SK-N-SH (cell line): ENCODE measurements around the gene C9. TPM values are rescaled to one million over a fixed set of nuclear protein-coding genes. Genes with fewer than 3 reads are reported as not detected.
A peak's percentile ranks its signal among the peaks of the same experiment; 100 is the strongest.

Experiments
- CTCF ChIA-PET: fragments of 300-600, 350-600 bp; formaldehyde crosslinking; extraction: SDS; loops from one replicate; lab custom pipeline; 2021; lab: Yijun Ruan, JAX
- POLR2A ChIA-PET: fragments of 350-600 bp; sonication (Branson Sonifier 250); formaldehyde crosslinking; extraction: SDS; loops from one replicate; lab custom pipeline; 2020; ENCODE audit warnings: antibody characterized with exemption, inconsistent platforms; lab: Yijun Ruan, JAX
- DNase-seq: peaks from one replicate; pipeline ENCODE4 v3.0.0; 2012
- H2AFZ ChIP-seq: fragments of 200-600 bp; sonication (generic); 2 replicates; pipeline ENCODE4 v1.8.1; 2016; ENCODE audit warnings: antibody characterized with exemption, mild to moderate bottlenecking, low read depth
- H3F3A ChIP-seq: fragments of 200-600 bp; sonication (generic); replicated peaks from 2 replicates; pipeline ENCODE3; 2016; ENCODE audit warnings: antibody characterized with exemption, mild to moderate bottlenecking; ENCODE audit not compliant: insufficient read depth
- H3K27ac ChIP-seq, 2 experiments: fragments of 200-500 bp in 1 of 2; fragments of 200-600 bp in 1 of 2; sonication (Bioruptor generic) in 1 of 2; sonication (generic), shearing (Covaris generic) in 1 of 2; 2 replicates each; pipeline versions ENCODE4 v1.5.1 to v1.6.1; 2014 to 2016; ENCODE audit warnings: low read depth in 2 of 2, inconsistent platforms in 1 of 2, low read length in 1 of 2, mild to moderate bottlenecking in 1 of 2, mixed read lengths in 1 of 2
- H3K27me3 ChIP-seq: fragments of 200-600 bp; sonication (generic), shearing (Covaris generic); 2 replicates; pipeline ENCODE4 v1.6.1; 2016; ENCODE audit warnings: mixed run types; ENCODE audit not compliant: insufficient read depth
- H3K36me3 ChIP-seq, 2 experiments: fragments of 200-500 bp in 1 of 2; fragments of 200-600 bp in 1 of 2; sonication (Bioruptor generic) in 1 of 2; sonication (generic) in 1 of 2; replicated peaks in 1 of 2; 2 replicates each; pipeline versions ENCODE3 to v1.5.1; 2014 to 2016; ENCODE audit warnings: low read length in 1 of 2, mild to moderate bottlenecking in 1 of 2; ENCODE audit not compliant: insufficient read depth in 2 of 2, control insufficient read depth in 1 of 2
- H3K4me1 ChIP-seq, 2 experiments: fragments of 200-500 bp in 1 of 2; fragments of 200-600 bp in 1 of 2; sonication (Bioruptor generic) in 1 of 2; sonication (generic), shearing (Covaris generic) in 1 of 2; 2 replicates each; pipeline versions ENCODE4 v1.5.1 to v1.6.1; 2014 to 2016; ENCODE audit warnings: low read depth in 1 of 2, low read length in 1 of 2, mixed run types in 1 of 2; ENCODE audit not compliant: insufficient read depth in 2 of 2, control insufficient read depth in 1 of 2
- H3K4me2 ChIP-seq: fragments of 200-600 bp; sonication (generic), shearing (Covaris generic); 2 replicates; pipeline ENCODE4 v1.6.1; 2017; ENCODE audit warnings: mixed run types
- H3K4me3 ChIP-seq, 2 experiments: fragments of 200-500 bp in 1 of 2; fragments of 200-600 bp in 1 of 2; sonication (Bioruptor generic) in 1 of 2; sonication (generic), shearing (Covaris generic) in 1 of 2; 2 replicates each; pipeline versions ENCODE4 v1.5.1 to v1.8.1; 2014 to 2016; ENCODE audit warnings: low read depth in 2 of 2, inconsistent platforms in 1 of 2, low read length in 1 of 2, mild to moderate bottlenecking in 1 of 2, mixed read lengths in 1 of 2, moderate library complexity in 1 of 2
- H3K79me2 ChIP-seq: fragments of 200-600 bp; sonication (generic); 2 replicates; pipeline ENCODE4 v1.8.1; 2017; ENCODE audit warnings: mild to moderate bottlenecking; ENCODE audit not compliant: insufficient read depth
- H3K9ac ChIP-seq: fragments of 200-600 bp; sonication (generic); 2 replicates; pipeline ENCODE4 v1.6.1; 2017; ENCODE audit warnings: mixed run types
- H3K9me2 ChIP-seq: fragments of 200-600 bp; sonication (generic); 2 replicates; pipeline ENCODE4 v1.6.1; 2017; ENCODE audit warnings: mixed run types
- H3K9me3 ChIP-seq: fragments of 200-600 bp; sonication (generic); 2 replicates; pipeline ENCODE4 v1.6.1; 2017; ENCODE audit warnings: mixed run types, mild to moderate bottlenecking, moderate library complexity
- H4K20me1 ChIP-seq: fragments of 200-600 bp; sonication (generic); 2 replicates; pipeline ENCODE4 v1.6.1; 2017; ENCODE audit warnings: mild to moderate bottlenecking, mixed run types; ENCODE audit not compliant: insufficient read depth
- CTCF ChIP-seq: fragments of 200-600 bp; sonication (generic); IDR thresholded peaks from 2 replicates; pipeline ENCODE4 v1.6.1; 2017; ENCODE audit warnings: antibody characterized with exemption, mild to moderate bottlenecking, moderate library complexity
- ELF1 ChIP-seq: IDR thresholded peaks from 2 replicates; pipeline ENCODE4 v1.4.0; 2012
- FOSL2 ChIP-seq: IDR thresholded peaks from 2 replicates; pipeline ENCODE4 v1.4.0; 2012; ENCODE audit warnings: low read depth, mild to moderate bottlenecking, moderate library complexity, borderline replicate concordance
- FOXJ3 ChIP-seq: sonication (generic); formaldehyde crosslinking; IDR thresholded peaks from 2 replicates; pipeline ENCODE4 v1.5.1; 2020; ENCODE audit warnings: mild to moderate bottlenecking, missing genetic modification reagents
- FOXM1 ChIP-seq: IDR thresholded peaks from 2 replicates; pipeline ENCODE4 v1.4.0; 2012; ENCODE audit warnings: low read depth, mild to moderate bottlenecking
- GATA2 ChIP-seq: sonication (generic); formaldehyde crosslinking; IDR thresholded peaks from 2 replicates; pipeline ENCODE4 v1.5.0; 2020; ENCODE audit warnings: mild to moderate bottlenecking, missing genetic modification reagents
- JUND ChIP-seq: IDR thresholded peaks from 2 replicates; pipeline ENCODE4 v1.4.0; 2012
- MAX ChIP-seq: IDR thresholded peaks from 2 replicates; pipeline ENCODE4 v1.4.0; 2012; ENCODE audit warnings: low read depth
- MEF2A ChIP-seq: IDR thresholded peaks from 2 replicates; pipeline ENCODE4 v1.4.0; 2012; ENCODE audit warnings: low read depth, borderline replicate concordance
- MXI1 ChIP-seq: IDR thresholded peaks from 2 replicates; pipeline ENCODE4 v1.6.1; 2012; ENCODE audit warnings: mild to moderate bottlenecking, low read depth, low read length, improper control_type of control experiment
- NRF1 ChIP-seq: IDR thresholded peaks from 2 replicates; pipeline ENCODE4 v1.6.1; 2012; ENCODE audit warnings: low read depth, mild to moderate bottlenecking, low read length
- PBX3 ChIP-seq: IDR thresholded peaks from 2 replicates; pipeline ENCODE4; 2012
- POLR2AphosphoS5 ChIP-seq: IDR thresholded peaks from 2 replicates; pipeline ENCODE4 v1.6.1; 2012; ENCODE audit warnings: low read depth, low read length
- TEAD4 ChIP-seq: IDR thresholded peaks from 2 replicates; pipeline ENCODE4 v1.4.0; 2012; ENCODE audit warnings: mild to moderate bottlenecking, borderline replicate concordance; ENCODE audit not compliant: insufficient read depth
- ZBTB33 ChIP-seq: IDR thresholded peaks from 2 replicates; pipeline ENCODE4 v1.4.0; 2012; ENCODE audit warnings: low read depth, borderline replicate concordance
- polyA plus RNA-seq, 3 experiments: library from polyadenylated mRNA; depleted of rRNA; stranded (reverse); fragments of >200 nt; gene quantifications; 2 replicates each; pipeline ENCODE4 v1.2.3, GENCODE V29; 2012

Gene C9
- polyA plus RNA-seq, 1 of the 3 experiments (the other 2 are of a cell fraction), result not detected

GRCh38 chr5:39395521-39395920 lies 31.2 kb upstream of the C9 start:
- no peak overlapping the region for H3K4me2 ChIP-seq
- no peak overlapping the region for H2AFZ ChIP-seq
- H3K27me3 ChIP-seq, result no peaks in the 10 kb centered on the region
- H3K9me2 ChIP-seq, result no peaks in the 10 kb centered on the region
- CTCF ChIA-PET, result interaction anchor here (0.7 kb wide), 1 partner anchor 19 kb away, joined by 3 read pairs; no protein-coding TSS in a partner anchor
- H3K79me2 ChIP-seq, result peaks cover 26% of the 10 kb centered on the region
- no peaks in the 10 kb centered on the region for H4K20me1 ChIP-seq
- peaks cover 28% of the 10 kb centered on the region for H3F3A ChIP-seq
- H3K4me1 ChIP-seq, result peaks cover 0 to 41% of the 10 kb centered on the region in 2 experiments; a peak in 3 of 4 replicates
- DNase-seq, result no peak
- H3K4me3 ChIP-seq, result no peak overlapping the region
- TF ChIP-seq MAX (no peak), ZBTB33 (no peak), FOSL2 (no peak), TEAD4 (no peak), JUND (no peak), FOXM1 (no peak), PBX3 (no peak), ELF1 (no peak), MXI1 (no peak), FOXJ3 (CRISPR knock-in tag) (no peak), POLR2AphosphoS5 (no peak), CTCF (no peak), MEF2A (no peak), GATA2 (CRISPR knock-in tag) (no peak), NRF1 (no peak)
- TF ChIP-seq, all 33 proteins: peak for 0
- POLR2A ChIA-PET, result no interaction called here
- H3K9me3 ChIP-seq, result no peaks in the 10 kb centered on the region
- H3K9ac ChIP-seq, result no peak overlapping the region
- peak overlapping the region in 1 of 2 experiments; percentile 35; a peak in 2 of 4 replicates for H3K27ac ChIP-seq
- H3K36me3 ChIP-seq, result peaks cover 24 to 39% of the 10 kb centered on the region in 2 experiments
